Hepatocyte (in vitro differentiated cells): ENCODE data around the gene PTPMT1. TPM values are rescaled to one million over a fixed set of nuclear protein-coding genes. Genes with fewer than 3 reads are reported as not detected.

Experiments
- DNase-seq: peaks from one replicate; pipeline ENCODE4 v3.0.0-alpha.2; 2016; ENCODE audit warnings: low spot score
- H2AFZ ChIP-seq: fragments of 200-600 bp; sonication (generic); 2 replicates; pipeline ENCODE4 v1.6.0; 2016; ENCODE audit warnings: antibody characterized with exemption, mild to moderate bottlenecking
- H3K27ac ChIP-seq: fragments of 200-600 bp; sonication (generic); 2 replicates; pipeline ENCODE4 v1.5.1; 2016; ENCODE audit warnings: mild to moderate bottlenecking
- H3K27me3 ChIP-seq: fragments of 200-600 bp; sonication (generic); 2 replicates; pipeline ENCODE4 v1.6.1; 2016
- H3K36me3 ChIP-seq: fragments of 200-600 bp; sonication (generic); replicated peaks from 2 replicates; pipeline ENCODE4 v1.5.1; 2016; ENCODE audit warnings: low read depth; ENCODE audit not compliant: insufficient read depth
- H3K4me1 ChIP-seq: fragments of 200-600 bp; sonication (generic); 2 replicates; pipeline ENCODE4 v1.5.1; 2016; ENCODE audit warnings: mild to moderate bottlenecking, moderate library complexity; ENCODE audit not compliant: insufficient read depth
- H3K4me2 ChIP-seq: fragments of 200-600 bp; sonication (generic); 2 replicates; pipeline ENCODE4 v1.6.0; 2016
- H3K4me3 ChIP-seq: fragments of 200-600 bp; sonication (generic); 2 replicates; pipeline ENCODE4 v1.5.1; 2016; ENCODE audit warnings: mild to moderate bottlenecking
- H3K79me2 ChIP-seq: fragments of 200-600 bp; sonication (generic); 2 replicates; pipeline ENCODE4 v1.6.0; 2017; ENCODE audit warnings: mild to moderate bottlenecking
- H3K9me2 ChIP-seq: fragments of 200-600 bp; sonication (generic); replicated peaks from 2 replicates; pipeline ENCODE4 v1.6.0; 2017; ENCODE audit warnings: mild to moderate bottlenecking; ENCODE audit not compliant: insufficient read depth
- H3K9me3 ChIP-seq: fragments of 200-600 bp; sonication (generic); 2 replicates; pipeline ENCODE4 v1.5.1; 2016; ENCODE audit warnings: low read depth, mild to moderate bottlenecking
- H4K20me1 ChIP-seq: fragments of 200-600 bp; sonication (generic); 2 replicates; pipeline ENCODE4 v1.6.0; 2016; ENCODE audit warnings: mild to moderate bottlenecking; ENCODE audit not compliant: insufficient read depth, poor library complexity, severe bottlenecking
- CTCF ChIP-seq: fragments of 200-600 bp; sonication (generic); IDR thresholded peaks from 2 replicates; pipeline ENCODE4 v1.5.1; 2016; ENCODE audit warnings: antibody characterized with exemption, mild to moderate bottlenecking; ENCODE audit not compliant: poor library complexity
- EZH2 ChIP-seq: fragments of 200-600 bp; sonication (generic); IDR thresholded peaks from 2 replicates; pipeline ENCODE4 v1.6.1; 2016; ENCODE audit warnings: antibody characterized with exemption, mild to moderate bottlenecking, borderline replicate concordance
- EZH2phosphoT487 ChIP-seq: fragments of 200-600 bp; sonication (generic); IDR thresholded peaks from one replicate; pipeline ENCODE4 v1.6.1; 2018; ENCODE audit warnings: antibody characterized with exemption, mild to moderate bottlenecking, low read depth, moderate library complexity; ENCODE audit not compliant: unreplicated experiment, severe bottlenecking
- WGBS: methylation state at CpG from one replicate; pipeline ENCODE4 v1.1.6; 2016; ENCODE audit warnings: low lambda C conversion rate; ENCODE audit errors: missing lambda C conversion rate; 5-methylcytosine and 5-hydroxymethylcytosine counted together
- polyA plus RNA-seq: library from polyadenylated mRNA; unstranded; fragments of >200 nt; fragmentation: Nextera tagmentation; extraction: Ambion mirVana; gene quantifications from 2 replicates; pipeline ENCODE4 v1.2.1, GENCODE V29; 2016
- total RNA-seq: library from RNA; depleted of rRNA; stranded (reverse); fragments of >200 nt; gene quantifications from 2 replicates; pipeline ENCODE4 v1.2.3, GENCODE V29; 2014

The PTPMT1 gene
- total and polyA plus RNA-seq, 2 experiments from 2014 or later = 108 to 112 TPM

- Histone ChIP-seq H3K27ac (no peak overlapping the region), H3K4me3 (no peak overlapping the region), H3K4me1 (no peaks in the 10 kb centered on the region), H3K36me3 (no peaks in the 10 kb centered on the region), H3K27me3 (peaks cover 22% of the 10 kb centered on the region), H3K9me2 (no peaks in the 10 kb centered on the region), H2AFZ (no peak overlapping the region), H4K20me1 (no peaks in the 10 kb centered on the region), H3K9me3 (no peaks in the 10 kb centered on the region), H3K79me2 (no peaks in the 10 kb centered on the region), H3K4me2 (no peak overlapping the region)
- 82% methylated on average over 11 of the region's 11 CpGs for whole genome bisulfite sequencing
- TF ChIP-seq EZH2phosphoT487 (no peak), CTCF (no peak), EZH2 (no peak)
- no peak for DNase-seq
These were observed 23.7 kb downstream of the PTPMT1 start for GRCh38 chr11:47589118-47589517.

DNA sequence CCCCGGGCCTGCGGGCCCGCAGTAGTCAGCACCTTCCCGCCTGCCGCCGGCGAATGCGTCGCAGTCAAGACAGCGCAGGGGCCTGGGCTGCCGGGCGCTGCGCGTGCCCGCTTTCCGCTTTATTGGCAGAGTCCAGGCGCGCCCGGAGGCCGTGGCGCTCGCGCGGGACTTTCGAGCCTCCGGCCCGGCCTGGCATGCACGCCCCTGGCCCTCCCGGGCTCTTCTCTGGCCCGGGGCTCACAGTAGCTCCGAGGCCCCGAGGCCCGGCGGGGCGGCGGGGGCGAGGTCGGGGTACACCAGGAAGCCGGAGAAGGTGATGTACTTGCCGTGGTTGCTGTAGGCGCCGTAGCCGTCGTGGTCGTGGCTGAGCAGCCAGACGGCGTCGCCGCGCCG is 24.2 kb downstream of the PTPMT1 start:
- WGBS = 96% methylated on average over 37 of the region's 51 CpGs
- Histone ChIP-seq H3K4me3 (no peak overlapping the region), H3K79me2 (no peaks in the 10 kb centered on the region), H3K27ac (no peak overlapping the region), H3K36me3 (no peaks in the 10 kb centered on the region), H3K27me3 (peaks cover 26% of the 10 kb centered on the region), H3K9me3 (no peaks in the 10 kb centered on the region), H3K9me2 (no peaks in the 10 kb centered on the region), H3K4me2 (no peak overlapping the region), H3K4me1 (no peaks in the 10 kb centered on the region), H2AFZ (no peak overlapping the region), H4K20me1 (no peaks in the 10 kb centered on the region)
- DNase-seq = no peak
- no peak for TF ChIP-seq EZH2phosphoT487
- no peak for TF ChIP-seq EZH2
- TF ChIP-seq CTCF = no peak

- WGBS = 78% methylated on average over 92 of the region's 122 CpGs
These were observed 24.8 kb downstream of the PTPMT1 start for GRCh38 chr11:47589977-47590861.

DNA sequence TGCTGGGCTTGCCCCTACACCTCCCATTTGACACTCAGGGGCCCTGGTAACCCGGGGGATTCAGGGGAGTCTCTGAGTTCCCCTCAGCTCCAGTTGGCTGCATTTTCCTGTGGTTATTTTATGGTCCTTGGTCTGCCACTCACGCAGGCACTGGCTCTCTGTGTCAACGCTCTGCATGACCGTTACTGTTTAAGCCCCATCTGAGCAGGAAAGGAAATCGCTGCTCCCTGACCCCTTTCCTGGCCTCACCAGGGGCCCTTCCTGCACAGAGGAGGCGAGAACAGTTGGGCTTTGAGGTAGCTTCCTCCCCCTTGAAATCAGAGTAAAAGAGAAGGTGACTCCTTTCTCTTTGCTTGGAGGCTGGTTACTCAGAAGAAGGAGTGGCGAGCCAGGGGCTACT is 26.4 kb downstream of the PTPMT1 start:
- Histone ChIP-seq H4K20me1 (no peaks in the 10 kb centered on the region), H3K4me3 (no peak overlapping the region), H3K4me2 (no peak overlapping the region), H3K4me1 (no peaks in the 10 kb centered on the region), H3K36me3 (no peaks in the 10 kb centered on the region), H2AFZ (no peak overlapping the region), H3K79me2 (no peaks in the 10 kb centered on the region), H3K9me2 (no peaks in the 10 kb centered on the region), H3K27ac (no peak overlapping the region), H3K27me3 (peaks cover 44% of the 10 kb centered on the region), H3K9me3 (no peaks in the 10 kb centered on the region)
- TF ChIP-seq CTCF (no peak), EZH2 (no peak), EZH2phosphoT487 (no peak)
- DNase-seq = no peak
- WGBS = 31% methylated on average over 7 of the region's 7 CpGs

More at GRCh38 chr11:47589977-47590861, 24.8 kb downstream of the PTPMT1 start:
- Histone ChIP-seq H3K79me2 (no peaks in the 10 kb centered on the region), H3K27ac (no peak overlapping the region), H3K4me3 (no peak overlapping the region), H3K4me2 (no peak overlapping the region), H2AFZ (no peak overlapping the region), H3K36me3 (no peaks in the 10 kb centered on the region), H3K27me3 (peaks cover 33% of the 10 kb centered on the region), H3K9me2 (no peaks in the 10 kb centered on the region), H4K20me1 (no peaks in the 10 kb centered on the region), H3K9me3 (no peaks in the 10 kb centered on the region), H3K4me1 (no peaks in the 10 kb centered on the region)
- no peak for TF ChIP-seq EZH2
- no peak for DNase-seq
